H9 (cell line): ENCODE measurements around the gene MSH3. TPM values are rescaled to one million over a fixed set of nuclear protein-coding genes. Genes with fewer than 3 reads are reported as not detected.
"Not testable (repeated sequence)": the region's sequence is repeated elsewhere in the genome, so short reads cannot be mapped to it uniquely, and the experiment has no call there.

Source experiments
- DNase-seq: peaks from one replicate; pipeline ENCODE4 v3.0.0-alpha.2; 2017
- H2AFZ ChIP-seq: one replicate; pipeline ENCODE4 v1.6.1; 2013; ENCODE audit warnings: mild to moderate bottlenecking, low read length, control low read depth, moderate library complexity
- H2AK5ac ChIP-seq: 2 replicates; pipeline ENCODE4 v1.6.1; 2013; ENCODE audit warnings: low read length, control low read depth, mixed read lengths; ENCODE audit not compliant: insufficient read length
- H2BK120ac ChIP-seq: one replicate; pipeline ENCODE4 v1.6.1; 2013; ENCODE audit warnings: low read depth, mild to moderate bottlenecking, low read length, control low read depth, inconsistent platforms; ENCODE audit not compliant: poor library complexity, severe bottlenecking
- H2BK12ac ChIP-seq: 2 replicates; pipeline ENCODE4 v1.6.1; 2013; ENCODE audit warnings: low read length, control low read depth, mixed read lengths, low read depth; ENCODE audit not compliant: insufficient read length
- H2BK15ac ChIP-seq: 2 replicates; pipeline ENCODE4 v1.6.1; 2013; ENCODE audit warnings: low read depth, low read length, control low read depth
- H2BK20ac ChIP-seq: one replicate; pipeline ENCODE4 v1.6.1; 2013; ENCODE audit warnings: low read depth, mild to moderate bottlenecking, low read length, control low read depth, inconsistent platforms; ENCODE audit not compliant: poor library complexity, severe bottlenecking
- H2BK5ac ChIP-seq: 2 replicates; pipeline ENCODE4 v1.6.1; 2013; ENCODE audit warnings: low read length, control low read depth, mixed read lengths; ENCODE audit not compliant: insufficient read length
- H3K14ac ChIP-seq: 2 replicates; pipeline ENCODE4 v1.6.1; 2013; ENCODE audit warnings: low read length, control low read depth; ENCODE audit not compliant: insufficient read depth
- H3K18ac ChIP-seq: 2 replicates; pipeline ENCODE4 v1.6.1; 2013; ENCODE audit warnings: low read depth, mild to moderate bottlenecking, mixed read lengths, low read length, control low read depth; ENCODE audit not compliant: insufficient read length
- H3K23ac ChIP-seq: 2 replicates; pipeline ENCODE4 v1.6.1; 2013; ENCODE audit warnings: low read length, control low read depth, mixed read lengths, low read depth; ENCODE audit not compliant: insufficient read length
- H3K23me2 ChIP-seq: 2 replicates; pipeline ENCODE4 v1.6.1; 2013; ENCODE audit warnings: low read depth, mild to moderate bottlenecking, mixed read lengths, low read length, control low read depth; ENCODE audit not compliant: insufficient read length, poor library complexity, severe bottlenecking
- H3K27ac ChIP-seq: 2 replicates; pipeline ENCODE4 v1.5.1; 2013; ENCODE audit warnings: low read length, control low read depth, mixed read lengths, low read depth; ENCODE audit not compliant: insufficient read length
- H3K27me3 ChIP-seq: 2 replicates; pipeline ENCODE4 v1.6.1; 2013; ENCODE audit warnings: low read length, control low read depth, inconsistent platforms; ENCODE audit not compliant: insufficient read depth
- H3K4ac ChIP-seq: 2 replicates; pipeline ENCODE4 v1.6.1; 2013; ENCODE audit warnings: low read depth, mild to moderate bottlenecking, control low read depth, inconsistent platforms, low read length, moderate library complexity
- H3K4me1 ChIP-seq: 2 replicates; pipeline ENCODE4 v1.6.1; 2013; ENCODE audit warnings: low read length, control low read depth, inconsistent platforms; ENCODE audit not compliant: insufficient read depth
- H3K4me2 ChIP-seq: 2 replicates; pipeline ENCODE4 v1.6.1; 2013; ENCODE audit warnings: low read length, control low read depth, mixed read lengths; ENCODE audit not compliant: insufficient read length, insufficient read depth
- H3K56ac ChIP-seq: 2 replicates; pipeline ENCODE4 v1.6.1; 2013; ENCODE audit warnings: low read depth, mild to moderate bottlenecking, mixed read lengths, low read length, control low read depth; ENCODE audit not compliant: insufficient read length
- H3K79me1 ChIP-seq: 2 replicates; pipeline ENCODE4 v1.6.1; 2013; ENCODE audit warnings: low read depth, mild to moderate bottlenecking, moderate library complexity, low read length, control low read depth, inconsistent platforms; ENCODE audit not compliant: insufficient read depth, poor library complexity, severe bottlenecking
- H3K79me2 ChIP-seq: 2 replicates; pipeline ENCODE4 v1.6.1; 2013; ENCODE audit warnings: low read length, control low read depth, inconsistent platforms; ENCODE audit not compliant: insufficient read depth
- H3K9ac ChIP-seq: 2 replicates; pipeline ENCODE4 v1.6.1; 2013; ENCODE audit warnings: low read length, control low read depth, mixed read lengths; ENCODE audit not compliant: insufficient read length; ENCODE audit errors: extremely low read depth
- H3K9me3 ChIP-seq: one replicate; pipeline ENCODE4 v1.6.1; 2013; ENCODE audit warnings: low read depth, low read length, inconsistent platforms; ENCODE audit not compliant: control insufficient read depth
- H3T11ph ChIP-seq: one replicate; pipeline ENCODE4 v1.6.1; 2013; ENCODE audit warnings: mild to moderate bottlenecking, low read length, control low read depth, inconsistent platforms
- H4K20me1 ChIP-seq: one replicate; pipeline ENCODE4 v1.6.1; 2013; ENCODE audit not compliant: control insufficient read depth, insufficient read length, insufficient read depth
- H4K5ac ChIP-seq: 2 replicates; pipeline ENCODE4 v1.6.1; 2013; ENCODE audit warnings: low read depth, mild to moderate bottlenecking, mixed read lengths, low read length, control low read depth; ENCODE audit not compliant: insufficient read length
- H4K8ac ChIP-seq: replicated peaks from 2 replicates; pipeline ENCODE4 v1.6.1; 2013; ENCODE audit warnings: low read length, control low read depth, mixed read lengths, low read depth; ENCODE audit not compliant: insufficient read length
- H4K91ac ChIP-seq: 2 replicates; pipeline ENCODE4 v1.6.1; 2013; ENCODE audit warnings: low read depth, mild to moderate bottlenecking, moderate library complexity, mixed read lengths, low read length, control low read depth; ENCODE audit not compliant: insufficient read length
- H3K27ac Mint-ChIP-seq, 3 experiments: 2 replicates in 2 of 3; 3 replicates in 1 of 3; pipeline ENCODE4 v1.8.0; 2020 to 2021; ENCODE audit warnings: mixed read lengths in 3 of 3, mild to moderate bottlenecking in 1 of 3, moderate library complexity in 1 of 3
- H3K27me3 Mint-ChIP-seq: 2 replicates; pipeline ENCODE4 v1.8.0; 2021; ENCODE audit warnings: low read depth, mild to moderate bottlenecking, moderate library complexity, mixed read lengths
- H3K36me3 Mint-ChIP-seq, 3 experiments: 2 replicates in 2 of 3; 3 replicates in 1 of 3; pipeline ENCODE4 v1.8.0; 2020 to 2021; ENCODE audit warnings: low read depth in 3 of 3, mixed read lengths in 3 of 3; ENCODE audit not compliant: insufficient read depth in 1 of 3
- H3K4me1 Mint-ChIP-seq, 2 experiments: 2 replicates each; pipeline ENCODE4 v1.8.0; 2020; ENCODE audit warnings: mixed read lengths in 2 of 2
- H3K4me3 Mint-ChIP-seq, 2 experiments: 2 replicates in 1 of 2; 3 replicates in 1 of 2; pipeline ENCODE4 v1.8.0; 2020 to 2021; ENCODE audit warnings: mild to moderate bottlenecking in 2 of 2, mixed read lengths in 2 of 2, moderate library complexity in 1 of 2
- H3K9me3 Mint-ChIP-seq, 2 experiments: 2 replicates in 1 of 2; 3 replicates in 1 of 2; pipeline ENCODE4 v1.8.0; 2020; ENCODE audit warnings: mild to moderate bottlenecking in 2 of 2, mixed read lengths in 2 of 2, moderate library complexity in 1 of 2
- WGBS: extraction: QIAGEN DNeasy Blood & Tissue Kit; methylation state at CpG from one replicate; pipeline ENCODE4 v1.1.7; 2013; ENCODE audit warnings: missing lambda C conversion rate, low lambda C conversion rate, mixed read lengths; ENCODE audit not compliant: insufficient read length; ENCODE audit errors: extremely low coverage; 5-methylcytosine and 5-hydroxymethylcytosine counted together
- total RNA-seq: library from RNA; stranded (reverse); gene quantifications from 2 replicates; pipeline ENCODE4 v1.2.1, GENCODE V29; 2021

MSH3 gene
- total RNA-seq, 1 experiment from 2014 or later: 17.3 TPM

DNA sequence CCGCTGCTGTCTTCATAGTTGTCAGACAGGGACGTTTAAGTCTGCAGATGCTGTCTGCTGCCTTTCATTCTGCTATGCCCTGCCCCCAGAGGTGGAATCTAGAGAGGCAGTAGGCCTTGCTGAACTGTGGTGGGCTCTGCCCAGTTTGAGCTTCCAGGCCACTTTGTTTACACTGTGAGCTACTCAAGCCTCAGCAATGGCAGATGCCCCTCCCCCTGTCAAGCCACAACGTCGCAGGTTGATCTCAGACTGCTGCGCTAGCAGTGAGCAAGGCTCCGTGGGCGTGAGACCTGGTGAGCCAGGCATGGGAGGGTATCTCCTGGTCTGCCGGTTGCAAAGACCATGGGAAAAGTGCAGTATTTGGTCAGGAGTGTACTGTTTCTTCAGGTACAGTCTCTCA is 192.0 kb downstream of the MSH3 start:
- H3K23ac ChIP-seq, H2AK5ac ChIP-seq, H3K79me2 ChIP-seq, H3K27ac ChIP-seq, H4K91ac ChIP-seq, H3K4me3 Mint-ChIP-seq, H4K8ac ChIP-seq, H2AFZ ChIP-seq, H3K18ac ChIP-seq, H4K20me1 ChIP-seq, H3K9me3 ChIP-seq, H3K23me2 ChIP-seq, H3K4me2 ChIP-seq, H3K14ac ChIP-seq, H2BK12ac ChIP-seq, H2BK15ac ChIP-seq, H3K9ac ChIP-seq, DNase-seq, H3K79me1 ChIP-seq, H3K27ac Mint-ChIP-seq, H3T11ph ChIP-seq, H3K4ac ChIP-seq, H2BK5ac ChIP-seq, H2BK120ac ChIP-seq, H3K27me3 Mint-ChIP-seq, H4K5ac ChIP-seq, H2BK20ac ChIP-seq, H3K4me1 ChIP-seq, H3K27me3 ChIP-seq, H3K56ac ChIP-seq: not testable (repeated sequence)
- peaks cover 34 to 50% (median 42%) of the 10 kb centered on the region in 3 experiments for H3K36me3 Mint-ChIP-seq
- WGBS: no CpG with 5 or more reads among the region's 8 CpGs
- H3K4me1 Mint-ChIP-seq: peaks cover 0 to 11% of the 10 kb centered on the region in 2 experiments; a peak in 1 of 4 replicates
- H3K9me3 Mint-ChIP-seq: peaks cover 36 to 41% of the 10 kb centered on the region in 2 experiments

DNA sequence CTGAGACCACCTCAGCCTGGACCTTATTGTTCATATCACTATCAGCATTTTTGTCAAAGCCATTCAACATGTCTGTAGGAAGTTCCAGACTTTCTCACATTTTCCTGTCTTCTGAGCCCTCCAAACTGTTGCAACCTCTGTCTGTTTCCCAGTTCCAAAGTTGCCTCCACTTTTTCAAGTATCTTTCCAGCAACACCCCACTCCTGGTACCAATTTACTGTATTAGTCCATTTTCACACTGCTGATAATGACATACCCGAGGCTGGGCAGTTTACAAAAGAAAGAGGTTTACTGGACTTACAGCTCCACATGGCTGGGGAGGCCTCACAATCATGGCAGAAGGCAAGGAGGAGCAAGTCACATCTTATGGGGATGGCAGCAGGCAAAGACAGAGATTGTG is 195.7 kb downstream of the MSH3 start:
- WGBS: no CpG with 5 or more reads among the region's 1 CpG
- H3K4me3 Mint-ChIP-seq, H2BK12ac ChIP-seq, H4K20me1 ChIP-seq, H3T11ph ChIP-seq, H2BK15ac ChIP-seq, H3K4me1 ChIP-seq, H4K5ac ChIP-seq, H2AFZ ChIP-seq, H3K9ac ChIP-seq, H3K23ac ChIP-seq, H3K4ac ChIP-seq, H3K14ac ChIP-seq, H3K27ac Mint-ChIP-seq, H3K9me3 ChIP-seq, H3K27me3 Mint-ChIP-seq, H4K91ac ChIP-seq, H3K79me1 ChIP-seq, H2AK5ac ChIP-seq, H3K27me3 ChIP-seq, H3K56ac ChIP-seq, H2BK120ac ChIP-seq, H2BK5ac ChIP-seq, H3K79me2 ChIP-seq, H3K4me2 ChIP-seq, H3K27ac ChIP-seq, H4K8ac ChIP-seq, H2BK20ac ChIP-seq, H3K23me2 ChIP-seq, H3K18ac ChIP-seq, DNase-seq: not testable (repeated sequence)
- Mint-ChIP-seq H3K4me1 (peaks cover 5 to 12% of the 10 kb centered on the region in 2 experiments; a peak in 2 of 4 replicates), H3K36me3 (peaks cover 33 to 64% (median 45%) of the 10 kb centered on the region in 3 experiments), H3K9me3 (peaks cover 36 to 38% of the 10 kb centered on the region in 2 experiments)
